ENCODE data around the gene NALCN. TPM values are rescaled to one million over a fixed set of nuclear protein-coding genes. Genes with fewer than 3 reads are reported as not detected.

Gene NALCN
- total and polyA plus RNA-seq, 10 of the 15 experiments (the other 5 are each of a cell fraction or from before 2014, with no cell fraction given), result under 0.01 TPM; not detected in 9

- ChIA-PET CTCF (no interaction called here), SMC1A (ENCODE audit: uncharacterized antibody, unreplicated experiment) (interaction anchor here (0.7 kb wide), 1 partner anchor 35 kb away, joined by 3 read pairs; no protein-coding TSS in a partner anchor), POLR2A (no interaction called here), RAD21 (ENCODE audit: unreplicated experiment) (no interaction called here)
- intact Hi-C loops (cut with micrococcal nuclease; ENCODE audit: unreplicated experiment), result no loop called here
- Histone ChIP-seq H3K4me3 (no peak overlapping the region), H2AFZ (ENCODE audit: control insufficient read depth, low read depth, low read length) (no peak overlapping the region), H3K9ac (ENCODE audit: control insufficient read depth, insufficient read depth, low read length) (no peak overlapping the region), H3K4me2 (ENCODE audit: control insufficient read depth, insufficient read depth) (no peak overlapping the region), H3K27me3 (replicated peaks in 1 of 2; ENCODE audit: control insufficient read depth in 2 of 2, insufficient read depth in 2 of 2, low read length in 1 of 2) (no peaks in the 10 kb centered on the region), H3K4me1 (ENCODE audit: control insufficient read depth, insufficient read depth, low read length) (no peaks in the 10 kb centered on the region), H3K9me3 (replicated peaks; ENCODE audit: control insufficient read depth, insufficient read depth, low read length) (no peaks in the 10 kb centered on the region), H4K20me1 (ENCODE audit: control insufficient read depth, insufficient read depth) (no peaks in the 10 kb centered on the region), H3K36me3 (ENCODE audit: control insufficient read depth in 2 of 2, insufficient read depth in 2 of 2, low read length in 1 of 2) (no peaks in the 10 kb centered on the region), H3K27ac (ENCODE audit: control insufficient read depth, insufficient read depth) (no peak overlapping the region), H3K79me2 (ENCODE audit: control insufficient read depth, insufficient read depth, low read length) (no peaks in the 10 kb centered on the region)
- 0% methylated on average over 2 of the region's 2 CpGs for WGBS (ENCODE audit: insufficient coverage, insufficient replicate concordance, low lambda C conversion rate, missing lambda C conversion rate)
- in situ Hi-C loops (cut with MboI), result no loop called here
- ATAC-seq (no peak), DNase-seq (ENCODE audit: low read depth, low spot score) (no peak), FAIRE-seq (no peak)
- no TSS peak for BruUV-seq (replicated peaks)
- TF ChIP-seq CHD1 (IDR thresholded peaks at IDR 0.05; ENCODE audit: low read depth, low read length) (no peak), LARP7 (IDR thresholded peaks at IDR 0.05) (no peak), EP300 (IDR thresholded peaks at IDR 0.05; ENCODE audit: borderline replicate concordance in 1 of 2, control insufficient read depth in 1 of 2, low read depth in 2 of 2, low read length in 2 of 2) (no peak), POU2F2 (IDR thresholded peaks at IDR 0.05; ENCODE audit: borderline replicate concordance, low read depth, low read length) (no peak), JUNB (IDR thresholded peaks at IDR 0.05) (no peak), YBX1 (IDR thresholded peaks at IDR 0.05) (no peak), SMAD1 (IDR thresholded peaks at IDR 0.05; ENCODE audit: low read depth, partially characterized antibody) (no peak), MTA2 (IDR thresholded peaks at IDR 0.05; ENCODE audit: low read depth) (no peak), SREBF2 (IDR thresholded peaks at IDR 0.05; ENCODE audit: low read length) (no peak), POLR2A (IDR thresholded peaks at IDR 0.05; ENCODE audit: low read depth, low read length) (no peak), WRNIP1 (IDR thresholded peaks at IDR 0.05; ENCODE audit: borderline replicate concordance, low read depth, low read length) (no peak), SMARCA5 (IDR thresholded peaks at IDR 0.05) (no peak), MYB (IDR thresholded peaks at IDR 0.05; ENCODE audit: borderline replicate concordance, low read depth, low read length) (no peak), HSF1 (IDR thresholded peaks at IDR 0.05; ENCODE audit: low read depth, low read length) (no peak), TCF12 (IDR thresholded peaks at IDR 0.05; ENCODE audit: low read depth, low read length) (no peak), NR2C2 (IDR thresholded peaks at IDR 0.05; ENCODE audit: borderline replicate concordance, control insufficient read depth, insufficient read length, low read depth) (no peak), TAF1 (IDR thresholded peaks at IDR 0.05; ENCODE audit: borderline replicate concordance, low read depth, low read length) (no peak), ZNF207 (IDR thresholded peaks at IDR 0.05; ENCODE audit: borderline replicate concordance) (no peak)
- TF ChIP-seq, protein P1, sequence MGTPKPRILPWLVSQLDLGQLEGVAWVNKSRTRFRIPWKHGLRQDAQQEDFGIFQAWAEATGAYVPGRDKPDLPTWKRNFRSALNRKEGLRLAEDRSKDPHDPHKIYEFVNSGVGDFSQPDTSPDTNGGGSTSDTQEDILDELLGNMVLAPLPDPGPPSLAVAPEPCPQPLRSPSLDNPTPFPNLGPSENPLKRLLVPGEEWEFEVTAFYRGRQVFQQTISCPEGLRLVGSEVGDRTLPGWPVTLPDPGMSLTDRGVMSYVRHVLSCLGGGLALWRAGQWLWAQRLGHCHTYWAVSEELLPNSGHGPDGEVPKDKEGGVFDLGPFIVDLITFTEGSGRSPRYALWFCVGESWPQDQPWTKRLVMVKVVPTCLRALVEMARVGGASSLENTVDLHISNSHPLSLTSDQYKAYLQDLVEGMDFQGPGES (IDR thresholded peaks at IDR 0.05), result no peak
Measured at GRCh38 chr13:101218484-101218883, 197.8 kb downstream of the NALCN start.
